Stimulated activated CD4-positive, alpha-beta T cell treated with anti-CD3 and anti-CD28 coated beads, Interleukin-2, amount 100 ng/mL, for 4 hours (primary cell): ENCODE results near the gene SH3PXD2A.

Source experiments
- DNase-seq: peaks from one replicate; pipeline ENCODE4 v3.0.0-alpha.2; 2020; ENCODE audit warnings: low read depth

SH3PXD2A gene

DNA sequence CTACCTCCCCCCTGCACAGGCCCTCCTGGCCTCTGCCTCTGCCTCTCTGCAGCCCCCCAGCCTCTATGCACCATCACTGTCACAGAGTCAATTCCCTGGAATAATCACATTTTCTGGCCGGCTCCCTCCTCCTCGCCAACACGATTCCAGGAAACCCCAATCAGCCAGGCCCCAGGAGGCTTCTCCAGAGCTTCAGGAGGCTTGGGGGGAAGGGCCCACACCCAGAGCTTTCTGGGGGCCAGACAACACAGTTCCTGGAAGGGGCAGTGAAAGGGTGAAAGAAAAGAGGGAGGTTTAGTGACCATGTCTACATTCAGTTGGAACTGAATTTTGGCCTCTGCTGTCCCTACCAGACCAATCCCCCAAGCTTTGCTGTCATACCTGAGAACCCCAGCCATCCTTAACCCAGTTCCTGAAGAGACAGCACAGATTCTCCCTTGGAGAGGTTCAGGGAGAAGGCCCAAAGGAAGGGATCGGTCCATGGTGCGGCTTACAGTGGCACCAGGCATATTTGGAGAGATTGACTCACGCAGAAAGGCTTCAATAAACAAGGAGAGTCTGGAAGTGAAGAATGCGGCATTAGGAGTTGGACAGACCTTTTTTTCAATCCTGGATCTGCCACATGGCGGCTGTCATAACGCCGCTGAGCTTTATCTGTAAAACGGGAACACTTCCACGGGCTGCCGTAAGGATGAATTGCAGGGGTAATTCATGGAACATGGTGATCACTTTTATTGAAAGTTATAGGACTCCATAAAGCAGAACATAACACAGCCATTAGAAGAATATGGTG is 272.8 kb downstream of the SH3PXD2A start:
- DNase-seq = no peak

DNA sequence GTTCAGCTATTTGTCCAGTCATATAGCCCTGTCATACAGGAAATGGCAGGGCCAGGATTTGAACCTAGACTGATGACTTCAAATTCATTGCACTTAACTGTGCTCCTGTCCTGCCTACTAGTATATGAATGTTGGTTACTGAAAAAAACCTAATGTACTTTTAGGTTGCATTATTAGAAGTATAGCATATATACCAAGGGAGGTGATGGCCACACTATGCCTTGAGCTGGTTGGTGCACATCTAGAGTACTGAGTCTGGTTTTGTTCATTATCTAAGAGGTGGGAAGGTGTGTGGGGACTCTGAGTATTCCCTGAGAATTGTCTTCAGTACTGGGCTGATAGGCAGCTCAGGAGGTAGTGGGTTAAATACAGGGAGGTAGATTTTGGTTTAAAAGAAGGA is 273.9 kb downstream of the SH3PXD2A start:
- no peak for DNase-seq

DNA sequence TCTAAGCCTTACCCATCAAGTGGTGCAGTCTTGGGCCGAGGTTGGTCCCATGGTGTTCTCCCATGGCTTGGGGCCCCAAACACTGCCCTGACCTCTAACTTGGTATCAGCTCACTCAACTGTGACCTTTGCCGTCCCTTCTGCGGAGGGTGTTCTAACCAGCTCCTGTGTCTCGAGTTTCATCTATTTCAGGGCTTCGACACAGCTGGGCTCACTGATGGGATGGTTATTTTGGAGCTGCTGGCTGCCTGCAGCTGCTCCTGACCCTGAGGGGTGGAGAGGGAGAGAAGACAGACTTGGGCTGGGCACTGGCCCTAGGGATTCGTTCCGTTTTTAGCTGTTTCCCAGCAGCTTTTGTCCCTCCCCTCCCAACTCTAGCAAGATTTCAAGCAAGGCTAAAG is 274.9 kb downstream of the SH3PXD2A start:
- DNase-seq = no peak

DNA sequence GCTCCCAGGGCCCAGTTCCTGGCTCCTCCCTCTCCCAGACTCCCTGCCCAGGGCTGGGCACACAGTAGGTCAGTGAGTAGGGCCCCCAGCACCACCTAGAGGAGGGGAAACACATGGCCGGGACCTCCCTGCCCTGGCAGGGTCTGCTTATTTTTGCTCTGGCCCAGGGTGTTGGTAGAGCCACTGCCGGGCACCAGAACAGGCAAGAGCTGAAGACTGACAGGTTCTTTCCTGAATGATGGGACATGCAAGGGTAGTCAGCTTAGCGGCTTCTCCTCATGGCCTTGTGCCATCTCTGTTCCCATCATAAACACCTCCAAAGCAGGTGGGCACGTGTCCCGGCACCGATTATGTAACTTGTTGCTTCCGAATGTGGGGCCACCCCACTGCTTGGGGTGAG is 275.4 kb downstream of the SH3PXD2A start:
- no peak for DNase-seq

DNA sequence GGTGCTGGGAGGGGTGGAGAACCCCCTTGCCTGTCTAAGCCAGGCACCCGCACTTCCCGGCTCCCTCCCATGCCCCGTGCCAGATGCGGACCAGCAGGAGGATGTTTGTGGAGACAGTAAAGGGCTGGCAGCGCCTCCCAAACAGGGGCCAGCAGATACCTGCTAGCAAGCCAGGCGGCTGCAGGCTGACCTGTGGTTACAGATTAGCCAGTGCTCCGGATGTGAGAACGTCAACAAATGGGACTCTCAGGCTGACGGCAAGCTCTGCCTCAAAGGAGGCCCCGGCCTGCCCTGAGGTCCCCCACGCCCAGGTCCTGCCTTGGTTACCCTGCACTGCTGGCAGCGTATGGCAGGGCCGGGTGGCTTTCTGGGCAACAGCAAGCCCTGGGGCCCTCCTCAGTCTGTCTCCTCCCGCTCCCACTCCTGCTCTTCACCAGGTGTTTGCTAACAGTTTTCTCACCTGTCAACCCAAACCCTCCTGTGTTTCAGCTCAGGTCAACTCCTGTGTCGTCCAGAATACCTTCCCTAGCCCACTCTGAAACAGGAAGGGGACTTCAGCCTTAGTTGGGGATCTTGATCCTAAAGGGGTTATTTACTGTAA is 276.5 kb downstream of the SH3PXD2A start:
- DNase-seq = no peak

DNA sequence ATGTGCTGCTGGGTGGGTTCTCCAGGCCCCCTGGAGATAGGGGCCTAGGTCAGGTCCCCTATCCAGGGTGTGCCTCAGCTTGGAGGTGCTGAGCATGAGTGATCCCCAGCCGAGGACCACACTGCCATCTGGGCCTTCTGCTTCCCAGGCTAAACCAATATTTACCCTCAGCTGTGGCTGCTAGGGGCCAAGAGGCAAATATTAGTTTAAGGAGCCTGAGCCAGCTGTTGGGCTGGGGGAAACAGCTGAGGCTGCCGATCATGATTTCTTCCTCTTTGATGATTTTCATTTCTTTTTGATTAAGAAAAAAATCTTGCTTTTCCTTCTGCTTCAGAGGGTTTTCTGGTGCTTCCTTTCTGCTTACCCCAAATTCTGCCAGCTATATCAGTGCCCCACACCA is 278.5 kb downstream of the SH3PXD2A start:
- no peak for DNase-seq

DNA sequence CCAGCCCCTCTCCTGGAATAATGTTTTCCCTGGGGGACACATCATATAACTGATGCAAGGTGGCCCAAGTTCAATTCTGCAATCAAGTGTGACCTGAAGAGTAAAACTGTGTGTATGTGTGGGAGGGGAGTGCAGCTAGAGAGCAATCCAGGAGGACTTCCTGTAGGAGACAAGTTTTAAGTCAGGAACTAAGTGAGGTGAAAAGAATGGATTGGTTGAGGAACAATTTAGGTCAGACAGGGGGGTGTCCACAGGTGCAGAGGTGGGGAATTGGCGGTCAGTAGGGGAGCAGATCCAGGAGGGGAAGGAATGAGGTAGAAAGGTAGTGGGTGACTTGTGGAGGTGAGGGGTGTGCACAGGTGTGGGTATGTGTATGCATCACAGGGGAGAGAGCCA is 279.3 kb downstream of the SH3PXD2A start:
- DNase-seq = no peak

DNA sequence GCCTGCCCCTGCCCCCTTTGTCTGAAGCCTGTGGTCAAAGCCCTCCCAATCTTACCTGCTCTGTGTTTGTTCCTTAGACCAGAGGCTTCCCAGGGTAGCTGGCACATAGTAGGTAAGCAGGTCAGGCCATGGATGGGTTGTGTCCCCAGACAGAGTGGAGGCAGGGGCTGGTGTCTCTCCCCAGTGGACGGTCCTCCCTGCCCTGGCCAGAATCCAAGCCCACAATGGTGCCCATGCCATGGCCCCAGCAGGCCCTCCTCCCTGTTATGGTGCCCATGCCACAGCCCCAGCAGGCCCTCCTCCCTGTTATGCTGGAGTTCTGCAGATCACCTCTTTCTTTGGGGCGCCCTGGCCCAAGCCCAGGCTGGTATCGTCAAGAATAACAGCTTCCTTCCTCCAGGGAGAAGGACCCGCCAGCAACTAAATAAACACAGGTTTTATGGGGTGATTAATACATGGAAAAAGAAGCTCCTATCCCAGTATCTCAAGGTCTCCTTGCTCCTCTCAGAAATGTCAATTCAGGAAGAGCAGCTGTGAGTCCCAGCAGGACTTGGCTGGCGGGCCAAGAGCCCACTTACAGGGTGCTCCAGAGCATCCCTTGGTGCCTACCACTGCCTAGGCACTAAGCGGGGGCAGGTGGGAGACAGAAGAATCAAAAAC is 279.8 kb downstream of the SH3PXD2A start:
- DNase-seq = no peak

DNA sequence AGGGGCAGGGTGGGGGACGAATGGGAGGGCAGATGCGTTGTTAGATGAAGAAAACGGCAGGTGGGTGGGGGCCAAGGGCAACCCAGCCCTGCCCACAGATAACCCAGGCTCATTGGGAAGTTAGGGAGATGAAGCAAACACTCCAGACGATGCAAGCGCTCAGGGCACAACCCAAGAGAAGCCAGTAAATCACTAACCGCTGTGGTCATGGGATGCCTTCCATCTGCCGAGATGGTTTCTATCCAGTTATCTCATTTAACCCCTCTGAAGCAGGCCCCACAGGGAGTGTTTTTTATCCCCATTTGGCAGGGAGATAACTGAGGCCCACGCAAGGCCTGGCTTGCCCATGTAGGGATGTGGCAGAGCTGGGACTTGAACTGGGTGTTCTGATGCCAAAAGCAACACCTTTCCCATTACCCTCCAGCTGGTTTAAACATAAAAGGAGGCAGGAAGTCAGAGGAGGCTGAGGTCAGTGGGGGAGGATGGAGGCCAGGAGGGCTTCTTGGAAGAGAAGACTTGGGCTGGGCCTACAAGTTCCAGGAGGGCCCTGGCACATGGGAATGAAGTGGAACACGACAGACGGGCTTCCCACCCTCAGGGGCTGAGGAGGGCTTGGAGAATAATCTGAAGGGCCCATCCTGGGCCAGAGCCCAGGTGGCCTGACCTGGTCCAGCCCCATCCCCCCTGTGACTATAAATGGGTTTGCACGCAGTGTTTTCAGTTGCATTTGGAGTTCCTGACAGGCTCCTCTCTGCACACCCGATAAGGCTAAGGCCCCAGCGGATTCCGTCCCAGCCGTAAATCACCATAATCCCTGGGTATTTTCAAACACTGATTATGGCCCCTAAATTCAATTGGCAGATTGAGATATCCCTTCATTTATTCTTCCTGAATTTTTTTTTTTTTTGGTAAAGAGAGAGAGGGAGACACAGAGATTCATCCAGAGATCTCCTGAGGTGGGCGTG is 281.0 kb downstream of the SH3PXD2A start:
- DNase-seq = no peak

DNA sequence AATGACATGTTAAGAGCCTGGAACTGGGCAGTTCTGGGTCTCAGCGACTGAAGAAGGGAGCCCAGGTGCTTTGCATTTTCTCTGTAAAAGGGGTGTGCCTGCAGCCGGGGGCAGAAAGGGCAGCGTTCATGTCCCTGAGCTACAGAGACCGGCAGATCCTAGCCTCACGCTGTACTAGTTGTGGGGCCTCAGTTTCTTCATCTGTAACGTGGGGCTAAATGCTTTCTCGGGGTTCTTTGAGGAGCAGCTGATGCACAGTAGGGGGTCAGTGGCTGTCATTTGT is 282.2 kb downstream of the SH3PXD2A start:
- no peak for DNase-seq

DNA sequence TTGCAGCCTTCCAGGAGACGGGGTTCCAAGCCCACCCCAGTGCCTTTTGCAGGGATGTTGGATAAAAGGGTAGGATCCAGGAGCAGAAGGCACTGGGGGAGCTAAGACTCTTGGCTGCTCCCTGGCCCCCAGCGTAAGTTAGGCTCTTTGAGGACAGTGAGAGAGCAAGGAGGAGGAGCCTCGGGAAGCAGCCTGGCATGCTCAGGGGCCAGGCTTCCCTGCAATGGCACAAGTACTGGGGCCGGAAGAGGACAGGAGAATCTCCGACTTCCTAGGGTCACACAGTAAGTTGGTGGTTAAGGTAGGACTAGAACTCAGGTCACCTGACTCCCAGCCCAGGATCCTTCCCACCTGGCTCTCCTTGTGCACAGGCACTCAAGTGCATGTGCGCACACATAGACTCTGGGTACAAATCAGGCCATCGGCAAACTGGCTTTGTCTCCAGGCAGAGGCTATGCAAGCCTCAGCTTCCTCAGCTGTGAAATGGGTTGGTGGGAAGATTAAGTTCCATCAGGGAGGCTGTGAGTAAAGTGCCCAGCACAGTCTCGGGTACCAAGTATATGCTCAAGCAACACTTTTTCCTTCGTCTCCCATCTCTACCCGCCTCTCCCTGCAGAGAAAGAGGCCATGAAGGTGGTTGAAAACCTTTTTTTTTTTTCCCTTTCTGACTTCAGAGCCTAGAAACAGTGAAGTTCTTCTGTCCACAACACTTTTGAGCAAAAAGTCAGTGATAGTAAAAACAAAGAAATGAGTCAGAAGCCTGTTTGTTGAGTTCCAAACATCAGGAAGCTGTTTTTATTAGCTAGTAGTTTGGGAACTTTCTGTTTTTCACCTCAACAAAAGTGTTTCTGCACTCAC is 282.8 kb downstream of the SH3PXD2A start:
- DNase-seq = no peak

DNA sequence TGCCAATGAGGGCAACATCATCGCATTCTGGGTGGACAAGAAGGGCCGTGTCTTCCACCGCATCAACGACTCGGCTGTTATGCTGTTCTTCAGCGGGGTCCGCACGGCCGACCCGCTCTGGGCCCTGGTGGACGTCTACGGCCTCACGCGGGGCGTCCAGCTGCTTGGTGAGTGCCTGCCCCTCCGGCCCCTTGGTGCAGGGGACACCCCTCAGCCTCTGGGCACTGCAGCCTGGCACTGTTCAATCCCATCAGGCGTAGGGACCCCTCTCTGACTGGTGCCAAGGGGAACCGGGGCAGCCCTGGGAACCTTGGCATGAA is 283.8 kb downstream of the SH3PXD2A start:
- DNase-seq = no peak

DNA sequence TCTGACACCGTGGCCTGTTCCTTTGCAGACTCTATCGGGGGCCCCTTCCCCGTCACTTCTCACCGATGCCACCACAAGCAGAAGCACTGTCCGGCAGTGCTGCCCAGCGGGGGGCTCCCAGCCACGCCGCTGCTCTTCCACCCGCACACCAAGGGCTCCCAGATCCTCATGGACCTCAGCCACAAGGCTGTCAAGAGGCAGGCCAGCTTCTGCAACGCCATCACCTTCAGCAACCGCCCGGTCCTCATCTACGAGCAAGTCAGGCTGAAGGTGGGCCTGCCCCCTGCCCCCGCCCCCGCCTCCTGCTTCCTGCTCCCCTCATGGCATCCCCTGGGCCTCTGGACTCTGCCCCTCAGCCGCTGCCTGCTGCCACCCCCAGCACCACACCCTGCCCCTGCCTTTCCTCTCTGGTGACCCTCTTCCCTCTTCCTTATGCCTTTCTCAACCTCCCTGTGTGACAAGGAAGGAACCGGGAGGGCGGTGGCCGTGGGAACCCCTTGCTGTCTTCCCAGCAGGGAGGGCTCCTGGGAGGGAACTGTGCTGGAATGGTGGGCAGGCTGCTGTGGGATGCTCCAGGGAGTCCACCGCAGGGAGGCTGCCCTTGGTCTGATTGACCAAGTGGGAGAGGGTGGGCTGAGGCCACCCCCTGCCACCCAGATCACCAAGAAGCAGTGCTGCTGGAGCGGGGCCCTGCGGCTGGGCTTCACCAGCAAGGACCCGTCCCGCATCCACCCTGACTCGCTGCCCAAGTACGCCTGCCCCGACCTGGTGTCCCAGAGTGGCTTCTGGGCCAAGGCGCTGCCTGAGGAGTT is 284.3 kb downstream of the SH3PXD2A start:
- no peak for DNase-seq

DNA sequence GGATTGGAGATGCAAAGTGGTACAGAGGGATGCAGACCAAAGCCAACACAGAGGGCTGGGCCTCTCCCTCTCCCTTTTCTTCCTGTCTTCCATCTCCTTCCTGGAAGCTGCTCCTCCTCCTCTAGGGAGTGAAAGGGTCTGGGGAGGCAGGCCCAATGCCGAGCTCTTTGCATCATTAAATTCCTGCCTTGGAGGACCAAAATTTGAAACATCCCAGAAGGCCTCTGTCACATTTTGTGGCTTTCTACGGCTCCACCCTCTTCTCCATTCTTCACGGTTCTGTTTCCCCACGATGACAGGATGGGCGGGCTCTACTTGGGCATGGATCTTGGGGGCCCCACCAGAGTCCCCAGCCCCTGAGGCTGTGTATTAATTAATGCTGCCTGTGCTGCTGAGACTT is 285.5 kb downstream of the SH3PXD2A start:
- no peak for DNase-seq

DNA sequence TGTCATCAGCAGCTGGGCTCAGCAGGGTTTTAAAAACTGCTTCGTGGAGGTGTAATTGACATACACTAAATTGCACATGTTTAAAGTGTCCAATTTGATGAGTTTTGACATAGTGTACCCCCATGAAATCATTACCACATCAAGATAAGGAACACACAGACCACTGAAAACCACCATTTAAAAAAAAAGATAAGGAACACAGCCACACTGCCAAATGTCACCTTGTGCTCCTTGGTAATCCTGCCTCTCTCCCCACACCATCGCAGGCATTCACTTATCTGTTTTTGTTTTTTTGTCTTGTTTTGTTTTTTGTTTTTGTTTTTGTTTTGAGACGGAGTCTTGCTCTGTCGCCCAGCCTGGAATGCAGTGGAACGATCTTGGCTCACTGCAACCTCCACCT is 286.9 kb downstream of the SH3PXD2A start:
- DNase-seq = no peak

DNA sequence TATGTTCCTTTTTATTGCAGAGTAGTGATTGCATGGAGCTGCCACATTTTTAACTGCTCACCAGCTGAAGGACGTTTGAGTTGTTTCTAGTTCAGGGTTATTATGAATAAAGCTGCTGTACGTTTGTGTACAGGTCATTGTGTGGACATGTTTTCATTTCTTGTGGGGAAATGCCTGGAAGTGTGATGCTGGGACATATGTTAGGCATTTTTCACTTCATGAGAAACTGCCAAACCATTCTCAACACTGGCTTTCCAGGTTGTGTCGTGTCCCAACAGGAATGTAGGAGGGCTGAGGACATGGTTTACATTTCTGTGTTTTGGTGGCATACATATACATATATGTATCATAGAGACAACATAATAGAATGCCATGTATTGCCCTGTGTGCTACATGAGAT is 288.8 kb downstream of the SH3PXD2A start:
- DNase-seq = no peak

DNA sequence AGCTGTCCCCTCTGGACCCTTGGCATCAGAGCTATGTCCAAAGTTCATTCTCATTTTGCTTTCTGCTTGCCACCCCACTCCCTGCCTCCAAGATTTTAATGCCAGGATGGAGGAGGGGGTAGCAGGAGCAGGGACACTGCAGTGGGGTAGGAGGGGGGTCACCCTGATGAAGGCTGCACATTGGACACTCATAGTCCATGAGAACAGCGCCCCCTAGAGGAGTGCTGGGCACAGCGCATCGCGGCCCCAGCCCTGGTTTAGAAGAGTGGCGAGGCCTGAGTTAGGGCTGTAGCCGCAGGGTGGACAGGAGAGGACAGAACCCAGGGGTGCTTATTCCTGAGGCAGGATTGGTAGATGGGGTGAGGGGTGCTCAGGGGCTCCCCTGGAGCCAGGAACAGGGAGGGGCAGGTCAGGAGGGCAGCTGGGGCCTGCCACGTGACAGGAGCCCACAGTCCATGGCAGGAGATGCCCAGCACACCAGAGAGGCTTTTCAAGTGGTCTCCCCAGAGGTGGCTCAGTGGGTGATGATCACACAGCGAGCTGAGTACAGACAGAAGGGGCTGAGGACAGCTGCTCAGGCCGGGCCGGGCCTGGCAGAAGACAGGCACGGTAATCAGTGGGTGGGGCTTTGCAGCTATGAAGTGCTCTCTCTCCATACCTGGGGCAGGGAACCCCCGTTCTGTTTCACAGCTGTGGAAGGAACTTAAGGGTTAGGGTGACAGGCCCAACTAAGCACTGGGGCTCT is 290.4 kb downstream of the SH3PXD2A start:
- no peak for DNase-seq

DNA sequence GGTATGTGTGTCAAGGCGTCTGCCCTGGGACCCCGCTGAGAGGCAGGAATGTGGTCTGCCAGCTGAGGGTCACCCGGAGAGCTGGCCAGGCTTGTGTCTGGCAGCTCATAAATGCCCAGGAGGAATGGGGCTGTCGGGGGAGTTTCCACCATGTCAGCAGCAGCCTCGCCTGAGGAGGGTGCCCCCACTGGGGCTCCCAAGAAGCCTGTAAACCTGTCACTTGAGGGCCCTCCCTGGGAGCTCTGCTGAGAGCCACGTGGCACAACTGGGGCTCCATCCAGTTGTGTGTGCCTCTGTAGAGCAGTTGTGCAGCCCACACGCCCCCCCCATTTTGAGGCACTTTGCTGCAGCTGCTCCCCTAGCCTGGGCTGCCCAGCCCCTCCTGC is 291.3 kb downstream of the SH3PXD2A start:
- DNase-seq = no peak

DNA sequence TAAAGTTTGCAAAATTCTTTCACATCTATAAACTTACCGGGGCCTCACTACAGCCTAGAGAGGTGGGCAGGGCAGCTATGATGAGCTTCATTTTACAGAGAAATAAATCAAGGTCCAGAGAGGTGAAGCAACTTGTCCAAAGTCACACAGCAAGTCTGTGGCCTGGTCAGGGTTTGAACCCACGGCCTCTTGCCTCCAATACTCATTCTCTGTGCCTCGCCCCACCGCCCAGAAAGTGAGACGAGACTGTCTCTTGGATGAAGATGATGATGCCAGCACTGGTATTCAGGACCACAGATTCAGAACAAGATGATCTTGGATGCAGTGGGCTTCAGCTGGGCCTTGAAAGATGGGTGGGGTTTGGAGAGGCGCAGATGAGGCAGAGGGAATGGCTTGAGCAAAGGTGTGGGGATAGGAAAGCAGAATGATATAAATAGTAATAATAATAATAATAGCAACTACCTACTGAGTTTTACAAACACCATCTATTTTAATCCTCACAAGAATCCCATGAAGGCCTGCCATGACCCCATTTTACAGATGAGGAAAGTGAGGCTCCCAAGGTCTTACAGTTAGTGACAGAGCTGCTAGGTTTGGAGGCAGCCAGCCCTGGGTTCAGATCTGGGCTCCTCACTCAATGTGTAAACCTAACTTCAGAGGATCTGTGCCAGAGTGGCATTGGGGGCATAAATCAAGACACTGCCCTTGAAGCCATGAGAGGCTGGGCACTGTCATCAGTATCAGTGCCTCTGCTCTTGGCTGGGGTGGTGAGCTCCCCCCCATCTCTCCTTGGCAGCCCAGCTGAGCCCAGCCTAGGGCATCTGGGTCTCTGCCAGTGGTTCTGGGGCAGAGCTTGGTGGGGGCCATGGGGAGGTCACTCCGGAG is 291.9 kb downstream of the SH3PXD2A start:
- no peak for DNase-seq
